GM19455 (cell line): ENCODE measurements around the gene CHMP1B.

ENCODE experiments used
- ATAC-seq: cut with Tn5 transposase; IDR thresholded peaks from one replicate; pipeline ENCODE4 v1.9.1; 2021; ENCODE audit not compliant: unreplicated experiment

CHMP1B gene

GRCh38 chr18:11899063-11899462, 47.9 kb downstream of the CHMP1B start:
- no peak for ATAC-seq

GRCh38 chr18:11901826-11902438, 50.7 kb downstream of the CHMP1B start:
- no peak for ATAC-seq

GRCh38 chr18:11902522-11903292, 51.5 kb downstream of the CHMP1B start:
- ATAC-seq = no peak
